ENCODE results near the gene LRP5.

DNA sequence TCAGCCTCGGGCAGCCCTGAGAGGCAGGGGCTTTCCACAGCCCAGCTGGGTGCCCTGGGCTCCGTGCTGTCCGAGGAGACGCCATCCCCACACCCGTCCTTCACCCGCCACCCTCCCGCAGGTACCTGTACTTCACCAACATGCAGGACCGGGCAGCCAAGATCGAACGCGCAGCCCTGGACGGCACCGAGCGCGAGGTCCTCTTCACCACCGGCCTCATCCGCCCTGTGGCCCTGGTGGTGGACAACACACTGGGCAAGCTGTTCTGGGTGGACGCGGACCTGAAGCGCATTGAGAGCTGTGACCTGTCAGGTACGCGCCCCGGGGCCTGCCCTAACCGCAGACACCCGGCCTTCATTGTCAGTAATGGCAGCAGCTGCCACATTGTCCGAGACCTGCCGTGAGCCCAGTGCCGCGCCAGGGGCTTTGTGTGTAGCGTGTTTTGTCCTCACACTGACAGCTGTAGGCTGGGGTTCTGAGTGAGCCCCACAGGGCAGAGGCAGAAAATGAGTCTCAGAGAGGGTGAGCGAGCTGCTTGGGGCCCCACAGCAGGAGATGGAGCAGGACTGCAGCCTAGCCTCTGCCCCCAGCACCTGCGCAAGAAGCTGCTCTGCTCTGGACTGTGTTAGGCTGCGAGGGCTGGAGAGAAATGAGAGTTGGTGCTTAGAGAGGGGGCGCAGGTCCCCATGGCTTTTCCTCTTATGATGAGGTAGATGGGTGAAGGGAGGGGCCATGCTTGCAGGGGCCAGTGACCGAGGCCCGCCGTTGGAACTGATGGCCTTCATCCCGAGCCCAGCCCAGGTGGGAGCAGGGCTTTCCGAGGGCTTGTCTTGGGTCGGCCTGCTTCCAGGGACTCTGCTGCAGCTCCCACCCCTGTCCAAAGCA lies 112.8 kb downstream of the LRP5 start:
- TF ChIP-seq, protein P1, sequence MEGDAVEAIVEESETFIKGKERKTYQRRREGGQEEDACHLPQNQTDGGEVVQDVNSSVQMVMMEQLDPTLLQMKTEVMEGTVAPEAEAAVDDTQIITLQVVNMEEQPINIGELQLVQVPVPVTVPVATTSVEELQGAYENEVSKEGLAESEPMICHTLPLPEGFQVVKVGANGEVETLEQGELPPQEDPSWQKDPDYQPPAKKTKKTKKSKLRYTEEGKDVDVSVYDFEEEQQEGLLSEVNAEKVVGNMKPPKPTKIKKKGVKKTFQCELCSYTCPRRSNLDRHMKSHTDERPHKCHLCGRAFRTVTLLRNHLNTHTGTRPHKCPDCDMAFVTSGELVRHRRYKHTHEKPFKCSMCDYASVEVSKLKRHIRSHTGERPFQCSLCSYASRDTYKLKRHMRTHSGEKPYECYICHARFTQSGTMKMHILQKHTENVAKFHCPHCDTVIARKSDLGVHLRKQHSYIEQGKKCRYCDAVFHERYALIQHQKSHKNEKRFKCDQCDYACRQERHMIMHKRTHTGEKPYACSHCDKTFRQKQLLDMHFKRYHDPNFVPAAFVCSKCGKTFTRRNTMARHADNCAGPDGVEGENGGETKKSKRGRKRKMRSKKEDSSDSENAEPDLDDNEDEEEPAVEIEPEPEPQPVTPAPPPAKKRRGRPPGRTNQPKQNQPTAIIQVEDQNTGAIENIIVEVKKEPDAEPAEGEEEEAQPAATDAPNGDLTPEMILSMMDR (IDR thresholded peaks at IDR 0.05; ENCODE audit: insufficient read depth, low read depth, low read length): no peak
- no peak for TF ChIP-seq EZH2 (IDR thresholded peaks at IDR 0.05; ENCODE audit: insufficient read depth, low read length)

Measured in astrocyte (in vitro differentiated cells and primary cell).